Measurements from ENCODE around the gene ADNP2. TPM values are rescaled to one million over a fixed set of nuclear protein-coding genes. Genes with fewer than 3 reads are reported as not detected.

ADNP2 gene
- total and polyA plus RNA-seq, 12 donors, result 4.6 to 12.4 (median 10.8) TPM

DNA sequence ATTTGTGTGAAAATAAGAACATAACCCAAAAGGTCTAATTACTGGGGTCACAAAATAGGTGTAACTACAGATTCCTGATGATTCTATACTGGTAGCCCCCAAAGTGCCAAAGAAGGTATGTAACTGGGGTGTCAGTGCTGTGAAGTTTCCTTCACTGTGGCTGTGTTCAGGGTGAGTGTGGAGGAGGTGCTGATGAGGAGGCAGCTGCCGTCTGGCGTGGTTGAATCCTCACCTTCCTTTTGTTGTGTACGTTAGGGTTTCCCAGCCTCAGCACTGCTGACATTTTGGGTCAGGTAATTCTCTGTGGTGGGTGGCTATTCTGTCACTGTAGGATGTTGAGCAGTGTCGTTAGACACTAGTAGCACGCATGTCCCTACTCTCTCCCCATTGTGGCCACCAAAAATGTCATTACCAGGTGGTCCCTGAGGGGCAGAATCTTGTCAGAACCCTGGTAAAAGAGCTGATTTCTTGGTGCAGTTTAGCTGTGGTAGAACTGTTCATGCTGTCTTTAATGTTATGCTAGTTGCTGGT lies 31.5 kb downstream of the ADNP2 start:
- ATAC-seq, result no peak
- no peak overlapping the region for H3K27ac ChIP-seq
- H3K9me3 ChIP-seq, result no peaks in the 10 kb centered on the region
- intact Hi-C loops (cut with DNase I), result loop anchor here in 1 of 10 donors (10.0 kb wide), 1 partner anchor 106 kb away; the partner anchor contains the start of gene RBFA
- H3K27me3 ChIP-seq, result no peaks in the 10 kb centered on the region
- DNase-seq, result no peak
- peaks cover 0 to 61% (median 30%) of the 10 kb centered on the region in 9 donors for H3K36me3 ChIP-seq
- no peak overlapping the region for H3K4me3 ChIP-seq
- WGBS, 2 donors, result 94 to 95% methylated on average over 5 of the region's 5 CpGs
- TF ChIP-seq, protein P1, sequence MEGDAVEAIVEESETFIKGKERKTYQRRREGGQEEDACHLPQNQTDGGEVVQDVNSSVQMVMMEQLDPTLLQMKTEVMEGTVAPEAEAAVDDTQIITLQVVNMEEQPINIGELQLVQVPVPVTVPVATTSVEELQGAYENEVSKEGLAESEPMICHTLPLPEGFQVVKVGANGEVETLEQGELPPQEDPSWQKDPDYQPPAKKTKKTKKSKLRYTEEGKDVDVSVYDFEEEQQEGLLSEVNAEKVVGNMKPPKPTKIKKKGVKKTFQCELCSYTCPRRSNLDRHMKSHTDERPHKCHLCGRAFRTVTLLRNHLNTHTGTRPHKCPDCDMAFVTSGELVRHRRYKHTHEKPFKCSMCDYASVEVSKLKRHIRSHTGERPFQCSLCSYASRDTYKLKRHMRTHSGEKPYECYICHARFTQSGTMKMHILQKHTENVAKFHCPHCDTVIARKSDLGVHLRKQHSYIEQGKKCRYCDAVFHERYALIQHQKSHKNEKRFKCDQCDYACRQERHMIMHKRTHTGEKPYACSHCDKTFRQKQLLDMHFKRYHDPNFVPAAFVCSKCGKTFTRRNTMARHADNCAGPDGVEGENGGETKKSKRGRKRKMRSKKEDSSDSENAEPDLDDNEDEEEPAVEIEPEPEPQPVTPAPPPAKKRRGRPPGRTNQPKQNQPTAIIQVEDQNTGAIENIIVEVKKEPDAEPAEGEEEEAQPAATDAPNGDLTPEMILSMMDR (IDR thresholded peaks at IDR 0.05), result no peak
- no peaks in the 10 kb centered on the region for H3K4me1 ChIP-seq

DNA sequence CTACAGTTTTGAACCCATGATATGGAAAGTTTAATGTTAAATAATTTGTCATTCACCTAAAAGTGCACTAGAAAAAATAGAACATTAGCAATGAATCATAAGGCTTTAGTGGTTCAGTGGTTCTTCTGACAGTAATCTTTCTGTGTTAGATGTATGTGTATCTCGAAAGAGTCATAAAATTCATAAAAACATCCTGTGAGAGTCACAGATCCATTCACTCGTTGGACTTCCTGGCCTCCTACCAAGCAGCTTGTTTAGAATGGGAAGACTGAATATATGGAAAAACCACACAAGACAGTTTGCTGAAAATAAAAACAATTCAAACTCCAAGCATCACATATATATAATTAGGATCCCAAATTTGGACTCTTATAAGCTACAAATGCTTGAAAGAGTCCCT lies 34.8 kb downstream of the ADNP2 start:
- Histone ChIP-seq H3K36me3 (peaks cover 0 to 28% (median 3%) of the 10 kb centered on the region in 9 donors), H3K27me3 (no peaks in the 10 kb centered on the region), H3K4me3 (no peak overlapping the region), H3K9me3 (no peaks in the 10 kb centered on the region), H3K27ac (no peak overlapping the region), H3K4me1 (peaks cover 0 to 18% (median 13%) of the 10 kb centered on the region in 9 donors)
- no peak for DNase-seq
- TF ChIP-seq, protein P1 (IDR thresholded peaks at IDR 0.05), result no peak
- intact Hi-C loops (cut with DNase I), result loop anchor here in 1 of 10 donors (10.0 kb wide), 1 partner anchor 109 kb away; the partner anchor contains the start of gene RBFA
- WGBS, 2 donors, result 51 to 62% methylated on average over 2 of the region's 2 CpGs
- no peak for ATAC-seq

DNA sequence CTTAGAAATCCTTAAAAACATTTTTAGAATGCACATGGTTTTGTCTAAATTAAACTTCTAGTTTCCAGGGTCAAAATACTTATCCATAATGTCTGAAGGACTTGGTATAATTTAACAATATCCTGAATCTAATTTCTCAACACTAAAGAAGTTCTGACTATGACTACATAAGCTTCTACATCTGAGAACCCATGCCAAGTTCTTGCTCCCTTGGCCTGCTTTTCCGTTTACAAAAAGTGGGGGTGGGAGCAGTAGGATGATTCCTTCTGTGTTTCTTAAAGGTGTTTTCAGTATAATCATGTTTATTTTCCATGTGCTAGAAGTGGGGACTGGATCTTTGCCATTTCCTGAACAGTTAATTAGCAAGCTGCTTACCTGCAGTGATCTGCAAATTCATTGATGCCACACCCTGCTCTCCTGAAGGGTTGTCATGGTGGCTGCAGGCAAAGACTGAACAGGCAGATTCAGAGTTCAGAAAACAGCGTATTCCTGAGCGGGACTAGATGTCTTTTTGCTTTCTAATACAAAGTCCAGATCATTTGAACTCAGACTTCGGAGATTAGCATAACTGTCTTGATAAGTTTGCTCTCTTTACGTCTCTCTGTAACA lies 36.2 kb downstream of the ADNP2 start:
- TF ChIP-seq, protein P1 (IDR thresholded peaks at IDR 0.05), result no peak
- WGBS, 2 donors, result 87 to 88% methylated on average over 5 of the region's 5 CpGs
- Histone ChIP-seq H3K9me3 (no peaks in the 10 kb centered on the region), H3K36me3 (peaks cover 0 to 14% (median 0%) of the 10 kb centered on the region in 9 donors), H3K4me1 (peaks cover 0 to 21% (median 14%) of the 10 kb centered on the region in 9 donors), H3K27me3 (no peaks in the 10 kb centered on the region), H3K4me3 (no peak overlapping the region), H3K27ac (no peak overlapping the region)
- DNase-seq, result no peak
- no peak for ATAC-seq
- intact Hi-C loops (cut with DNase I), result loop anchor here in 1 of 10 donors (10.0 kb wide), 1 partner anchor 110 kb away; the partner anchor contains the start of gene RBFA

DNA sequence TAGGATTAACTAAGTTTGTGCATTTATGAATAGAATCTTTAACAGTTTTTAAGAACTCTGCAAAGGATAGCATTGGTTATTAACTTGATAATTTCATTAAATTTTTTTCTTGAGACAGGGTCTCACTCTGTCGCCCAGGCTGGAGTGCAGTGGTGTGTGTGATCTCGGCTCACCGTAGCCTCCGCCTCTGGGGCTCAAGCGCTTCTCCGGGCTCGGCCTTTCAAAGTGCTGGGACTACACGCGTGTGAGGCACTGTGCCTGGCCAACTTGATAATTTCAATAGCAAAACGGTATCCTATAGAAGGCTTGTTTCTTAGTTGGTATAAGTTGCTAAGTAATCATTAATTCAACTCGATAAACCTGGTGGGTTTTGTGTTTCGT lies 38.0 kb downstream of the ADNP2 start:
- 26 to 35% methylated on average over 12 of the region's 12 CpGs for WGBS, 2 donors
- ATAC-seq (peak in 6 of 8 donors; percentile 18 to 51 (median 30)), DNase-seq (no peak)
- Histone ChIP-seq H3K27me3 (no peaks in the 10 kb centered on the region), H3K27ac (peak overlapping the region in 1 of 10 donors; percentile 47), H3K36me3 (no peaks in the 10 kb centered on the region), H3K9me3 (no peaks in the 10 kb centered on the region), H3K4me1 (peaks cover 0 to 21% (median 14%) of the 10 kb centered on the region in 9 donors), H3K4me3 (peak overlapping the region; percentile 26 to 72 (median 63))
- TF ChIP-seq, protein P1 (IDR thresholded peaks at IDR 0.05), result no peak
- intact Hi-C loops (cut with DNase I), result loop anchor here in 1 of 10 donors (10.0 kb wide), 1 partner anchor 112 kb away; the partner anchor contains the start of gene RBFA

All from heart right ventricle (tissue), 16 donors.